Activated CD4-positive, alpha-beta T cell treated with anti-CD3 and anti-CD28 coated beads, Interleukin-2, amount 50 U/mL, for 1 hour (primary cell): ENCODE results near the gene SP1.
"Not testable (repeated sequence)": the region's sequence is repeated elsewhere in the genome, so short reads cannot be mapped to it uniquely, and the experiment has no call there.

Experiments used
- DNase-seq: peaks from one replicate; pipeline ENCODE4 v3.0.0-alpha.2; 2020

Gene SP1

GRCh38 chr12:53361638-53362037, 18.3 kb upstream of the SP1 start:
- not testable (repeated sequence) for DNase-seq

- no peak for DNase-seq
Observed at GRCh38 chr12:53365245-53365904, 14.6 kb upstream of the SP1 start.

DNA sequence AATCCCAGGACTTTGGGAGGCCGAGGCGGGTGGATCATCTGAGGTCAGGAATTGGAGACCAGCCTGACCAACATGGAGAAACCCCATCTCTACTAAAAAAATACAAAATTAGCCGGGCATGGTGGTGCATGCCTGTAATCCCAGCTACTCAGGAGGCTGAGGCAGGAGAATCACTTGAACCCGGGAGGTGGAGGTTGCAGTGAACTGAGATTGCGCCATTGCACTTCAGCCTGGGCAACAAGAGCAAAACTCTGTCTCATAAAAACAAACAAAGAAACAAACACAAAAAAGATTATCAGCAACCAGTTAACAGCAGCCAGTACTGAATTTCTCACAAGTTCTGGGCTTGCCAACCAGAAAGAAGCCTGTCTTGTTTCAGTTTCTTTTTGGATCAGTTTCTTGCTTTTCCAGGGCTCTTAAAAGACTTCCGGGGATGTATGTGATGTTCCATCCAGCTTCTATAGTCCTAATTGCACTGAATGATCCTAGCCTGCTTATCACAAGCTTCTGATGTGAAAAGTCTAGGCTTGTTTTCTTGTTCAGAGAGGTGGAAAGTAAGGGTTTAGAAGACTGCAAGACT, 6.3 kb upstream of the SP1 start:
- not testable (repeated sequence) for DNase-seq

GRCh38 chr12:53374277-53374676, 5.7 kb upstream of the SP1 start:
- DNase-seq: not testable (repeated sequence)

DNA sequence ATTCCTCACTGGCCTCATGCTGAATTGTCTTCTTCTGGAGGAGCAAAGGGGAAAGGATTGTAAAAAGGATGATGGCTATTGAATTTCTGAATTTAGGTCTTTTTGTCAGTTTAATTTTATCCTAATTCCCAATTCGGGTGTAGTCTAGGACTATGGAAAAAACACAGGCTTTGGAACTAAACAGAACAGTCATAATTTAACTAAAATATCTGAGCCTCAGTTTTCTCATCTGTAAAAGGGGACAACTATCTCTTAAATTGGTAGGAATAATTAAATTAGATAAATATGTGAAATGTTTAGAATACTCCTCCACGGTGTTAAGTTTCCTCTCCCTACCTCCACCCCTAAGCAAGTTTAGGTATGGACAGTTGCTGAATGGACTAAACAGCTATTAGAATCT, 3.2 kb upstream of the SP1 start:
- DNase-seq: no peak

DNA sequence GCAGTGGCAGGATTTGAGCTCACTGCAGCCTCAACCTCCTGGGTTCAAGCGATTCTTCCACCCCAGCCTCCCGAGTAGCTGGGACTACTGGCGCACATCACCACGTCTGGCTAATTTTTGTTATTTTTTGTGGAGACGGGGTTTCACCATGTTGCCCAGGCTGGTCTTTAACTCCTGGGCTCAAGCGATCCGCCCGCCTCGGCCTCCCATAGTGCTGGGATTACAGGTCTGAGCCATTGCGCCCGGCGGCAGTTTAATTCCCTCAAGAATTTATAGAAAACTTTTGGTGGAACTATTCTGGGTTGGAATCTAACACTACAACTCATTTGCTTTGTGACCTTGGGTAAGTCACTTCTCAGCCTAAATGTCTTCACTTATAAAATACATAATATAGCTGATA, 1.8 kb upstream of the SP1 start:
- no peak for DNase-seq

DNA sequence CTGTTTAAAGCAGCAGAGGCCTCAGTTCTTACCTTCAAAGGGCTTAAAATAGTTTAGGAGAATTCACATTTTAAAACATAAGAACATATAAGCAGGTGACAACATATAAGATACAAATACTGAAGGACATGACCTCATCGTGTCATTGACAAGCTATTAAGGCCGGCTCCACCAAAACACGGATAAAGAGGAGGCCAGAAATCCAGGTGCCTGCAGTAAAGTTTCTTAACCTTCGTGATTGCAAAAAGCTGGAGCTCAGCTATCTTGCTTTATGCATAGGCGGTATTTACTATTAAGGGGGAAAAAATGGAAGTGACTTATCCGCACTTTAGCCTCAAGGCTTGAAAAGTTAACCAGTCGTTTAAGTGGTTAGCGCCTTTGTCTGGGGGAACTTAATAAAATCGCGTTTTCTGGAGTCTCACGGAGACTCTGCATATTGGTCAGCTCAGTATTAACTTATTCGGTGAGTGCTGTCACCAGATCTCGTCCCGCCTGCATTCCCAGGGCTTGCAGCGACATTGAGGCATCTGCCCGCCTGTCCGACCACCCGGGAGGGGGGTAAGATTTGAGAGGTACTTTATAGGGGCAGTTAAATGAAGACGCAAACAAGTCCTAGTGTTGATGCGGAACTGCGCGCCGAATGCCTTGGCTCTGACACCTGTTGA, 1.1 kb upstream of the SP1 start:
- DNase-seq: no peak

DNA sequence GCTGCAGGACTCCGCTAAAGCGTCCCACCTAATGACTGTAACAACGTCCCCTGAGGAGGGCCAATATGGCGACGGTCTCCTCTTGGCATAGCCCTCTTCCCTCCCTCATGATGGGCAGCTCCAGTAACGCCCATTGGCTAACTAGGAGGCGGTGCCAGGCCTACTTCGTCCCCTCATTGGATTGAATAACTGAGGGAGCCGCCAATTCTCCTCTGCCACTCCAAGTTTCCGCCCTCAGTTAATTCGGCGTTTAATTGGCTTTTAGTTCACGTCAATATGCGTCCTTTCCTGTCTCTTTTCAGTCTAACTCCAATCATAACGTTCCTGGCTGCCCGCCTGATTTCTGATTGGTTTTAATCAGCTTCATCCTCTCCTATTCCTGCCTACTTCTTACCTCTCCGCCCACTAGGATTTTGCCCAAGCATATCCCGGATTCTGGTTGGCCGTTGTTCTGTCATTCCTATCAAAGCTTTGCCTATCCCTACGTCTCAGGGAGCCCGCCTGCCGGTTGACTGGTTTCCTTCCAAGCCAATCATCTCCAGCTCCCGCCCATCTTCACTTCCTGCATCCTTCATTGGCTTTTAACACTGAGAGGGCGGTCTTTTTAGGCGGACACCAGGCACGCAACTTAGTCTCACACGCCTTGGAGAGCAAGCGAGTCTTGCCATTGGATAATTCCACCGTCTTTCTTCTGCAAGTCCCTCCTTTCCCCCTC, 430 bp upstream of the SP1 start:
- DNase-seq: peak; percentile 87

GRCh38 chr12:53380794-53381730, 1.1 kb downstream of the SP1 start:
- DNase-seq: no peak

- peak; percentile 36 for DNase-seq
Observed at GRCh38 chr12:53381731-53382630, 2.0 kb downstream of the SP1 start.

GRCh38 chr12:53383258-53383657, 3.3 kb downstream of the SP1 start:
- no peak for DNase-seq

- DNase-seq: not testable (repeated sequence)
Observed at GRCh38 chr12:53386381-53386780, 6.4 kb downstream of the SP1 start.

GRCh38 chr12:53388932-53389331, 9.0 kb downstream of the SP1 start:
- no peak for DNase-seq

GRCh38 chr12:53389702-53390101, 9.7 kb downstream of the SP1 start:
- no peak for DNase-seq

DNA sequence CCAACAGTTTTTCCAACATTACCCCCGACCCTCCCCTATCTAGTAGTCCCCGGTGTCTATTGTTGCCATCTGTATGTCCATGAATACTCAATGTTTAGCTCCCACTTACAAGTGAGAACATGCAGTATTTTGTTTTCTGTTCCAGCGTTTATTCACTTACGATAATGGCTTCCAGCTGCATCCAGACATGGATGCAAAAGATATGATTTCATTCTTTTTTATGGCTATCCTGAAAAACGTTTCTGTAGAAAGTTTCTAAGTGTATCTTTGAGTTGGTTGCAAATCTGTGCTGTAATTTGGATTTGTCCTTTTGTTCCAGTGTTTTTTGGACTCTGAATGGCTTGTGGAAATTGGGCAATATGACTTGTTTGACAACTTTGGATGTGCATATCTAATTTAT, 11.7 kb downstream of the SP1 start:
- no peak for DNase-seq

- DNase-seq: no peak
Observed at GRCh38 chr12:53399896-53400295, 19.9 kb downstream of the SP1 start.

DNA sequence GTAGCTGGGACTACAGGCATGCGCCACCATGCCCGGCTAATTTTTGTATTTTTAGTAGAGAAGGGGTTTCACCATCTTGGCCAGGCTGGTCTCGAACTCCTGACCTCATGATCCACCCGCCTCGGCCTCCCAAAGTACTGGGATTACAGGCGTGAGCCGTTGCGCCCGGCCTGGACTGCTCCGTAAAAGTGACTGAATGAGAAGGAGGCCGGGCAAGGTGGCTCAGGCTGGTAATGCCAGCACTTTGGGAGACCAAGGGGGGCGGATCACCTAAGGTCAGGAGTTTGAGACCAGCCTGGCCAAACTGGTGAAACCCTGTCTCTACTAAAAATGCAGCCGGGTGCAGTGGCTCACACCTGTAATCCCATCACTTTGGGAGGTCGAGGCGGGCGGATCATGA, 22.4 kb downstream of the SP1 start:
- DNase-seq: not testable (repeated sequence)

GRCh38 chr12:53402871-53403270, 22.9 kb downstream of the SP1 start:
- no peak for DNase-seq

DNA sequence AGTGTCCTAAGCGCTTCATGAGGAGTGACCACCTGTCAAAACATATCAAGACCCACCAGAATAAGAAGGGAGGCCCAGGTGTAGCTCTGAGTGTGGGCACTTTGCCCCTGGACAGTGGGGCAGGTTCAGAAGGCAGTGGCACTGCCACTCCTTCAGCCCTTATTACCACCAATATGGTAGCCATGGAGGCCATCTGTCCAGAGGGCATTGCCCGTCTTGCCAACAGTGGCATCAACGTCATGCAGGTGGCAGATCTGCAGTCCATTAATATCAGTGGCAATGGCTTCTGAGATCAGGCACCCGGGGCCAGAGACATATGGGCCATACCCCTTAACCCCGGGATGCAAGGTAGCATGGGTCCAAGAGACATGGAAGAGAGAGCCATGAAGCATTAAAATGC, 31.0 kb downstream of the SP1 start:
- no peak for DNase-seq

- no peak for DNase-seq
Observed at GRCh38 chr12:53413485-53414204, 33.7 kb downstream of the SP1 start.
